HG03066 (cell line): ENCODE data around the gene INPP5A.
"Not testable (repeated sequence)": the region's sequence is repeated elsewhere in the genome, so short reads cannot be mapped to it uniquely, and the experiment has no call there.

Experiments
- ATAC-seq: cut with Tn5 transposase; IDR thresholded peaks from one replicate; pipeline ENCODE4 v1.9.1; 2021; ENCODE audit warnings: low read depth; ENCODE audit not compliant: unreplicated experiment

Gene INPP5A

DNA sequence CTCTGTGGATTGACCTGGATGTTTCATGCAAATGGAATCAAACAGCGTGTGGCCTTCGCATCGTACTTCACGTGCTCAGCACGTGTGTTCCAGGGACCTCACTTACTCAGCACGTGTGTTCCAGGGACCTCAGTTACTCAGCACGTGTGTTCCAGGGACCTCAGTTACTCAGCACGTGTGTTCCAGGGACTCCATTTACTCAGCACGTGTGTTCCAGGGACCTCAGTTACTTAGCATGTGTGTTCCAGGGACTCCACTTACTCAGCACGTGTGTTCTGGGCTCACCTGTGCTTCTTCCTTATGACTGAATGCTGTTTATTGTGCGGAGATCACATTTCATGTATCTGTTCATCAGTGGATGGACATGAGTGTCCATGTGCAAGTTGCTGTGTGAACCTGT, 22.0 kb downstream of the INPP5A start:
- no peak for ATAC-seq

DNA sequence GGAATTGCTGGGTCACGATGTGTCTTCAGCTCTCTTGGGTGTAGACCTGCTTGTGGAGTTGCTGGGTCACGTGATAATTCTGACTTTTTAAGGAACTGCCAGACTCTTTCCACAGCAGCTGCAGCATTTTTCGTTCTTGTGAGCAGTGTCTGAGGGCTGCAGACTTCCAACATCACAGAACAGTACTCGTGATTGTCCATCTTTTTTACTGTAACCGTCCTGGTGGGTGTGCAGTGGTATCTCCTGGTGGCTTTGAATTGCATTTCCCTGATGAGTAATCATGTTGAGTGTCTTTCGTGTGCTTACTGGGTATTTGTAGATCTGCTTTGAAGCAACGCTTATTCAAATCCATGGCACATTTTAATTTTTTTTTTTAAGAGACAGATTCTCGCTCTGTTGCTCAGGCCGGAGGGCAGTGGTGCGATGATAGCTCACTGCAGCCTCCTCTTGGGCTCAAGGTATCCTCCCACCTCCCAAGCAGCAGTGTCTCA, 22.7 kb downstream of the INPP5A start:
- ATAC-seq = no peak

DNA sequence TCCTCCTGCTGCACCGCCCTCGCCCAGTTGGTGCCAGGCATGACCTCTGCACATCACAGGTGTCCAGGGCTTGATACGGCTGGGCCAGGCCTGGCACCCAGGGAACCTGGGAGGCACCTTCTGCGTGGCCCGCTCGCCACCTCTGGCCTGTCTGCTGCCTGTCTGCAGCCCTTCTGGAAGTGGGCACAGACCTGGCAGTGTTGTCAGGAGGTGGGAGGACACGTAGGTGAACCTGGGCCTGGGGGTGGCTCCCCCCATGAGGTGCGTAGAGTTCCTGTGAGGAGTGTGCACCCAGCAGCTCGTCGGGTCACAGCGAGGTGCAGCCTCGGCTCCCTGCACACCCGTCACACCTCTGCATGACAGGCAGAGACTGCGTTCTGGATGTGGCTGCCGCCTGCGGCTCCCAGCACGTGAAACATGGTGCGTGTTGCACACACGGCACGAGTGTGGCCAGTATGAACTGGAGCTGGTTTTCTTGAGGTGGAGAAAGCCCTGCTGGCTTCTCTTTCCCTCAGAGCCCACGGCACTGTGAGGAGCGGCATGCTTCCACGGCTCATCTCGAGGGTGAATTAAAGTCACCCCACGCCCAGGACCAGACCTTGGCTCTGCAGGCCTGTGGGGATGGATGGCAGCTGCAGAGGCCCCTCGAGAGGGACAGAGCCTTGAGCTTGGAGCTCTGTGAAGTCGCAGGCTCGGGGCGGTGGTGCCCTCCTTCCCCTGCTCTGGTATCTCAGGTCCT, 24.8 kb downstream of the INPP5A start:
- no peak for ATAC-seq

- ATAC-seq = no peak
Observed at GRCh38 chr10:132562916-132563456, 25.4 kb downstream of the INPP5A start.

- peak; percentile 88 for ATAC-seq
Observed at GRCh38 chr10:132563485-132564248, 26.1 kb downstream of the INPP5A start.

- ATAC-seq = no peak
Observed at GRCh38 chr10:132564249-132564605, 26.6 kb downstream of the INPP5A start.

DNA sequence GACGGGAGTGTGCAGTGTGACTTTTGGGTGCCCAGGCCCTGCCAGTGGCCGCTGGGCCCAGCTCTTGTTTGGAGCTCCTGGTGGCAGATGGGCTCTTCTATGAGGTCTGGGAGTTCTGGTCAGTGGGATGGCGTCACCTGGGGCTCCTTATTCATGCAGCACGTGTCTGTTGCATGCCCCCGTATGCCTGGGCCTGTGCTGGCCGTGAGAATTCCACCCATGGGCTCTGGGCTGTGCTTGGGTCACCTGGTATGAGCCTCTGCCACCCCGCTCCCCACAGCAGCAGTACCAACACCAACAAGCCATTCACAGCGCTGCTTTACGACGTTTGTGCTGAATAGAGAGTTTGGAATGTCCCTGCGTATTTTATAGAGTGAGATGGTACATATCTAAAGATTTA, 27.1 kb downstream of the INPP5A start:
- no peak for ATAC-seq

- ATAC-seq = no peak
Observed at GRCh38 chr10:132565516-132566209, 28.1 kb downstream of the INPP5A start.

- ATAC-seq = no peak
Observed at GRCh38 chr10:132566892-132567291, 29.3 kb downstream of the INPP5A start.

- no peak for ATAC-seq
Observed at GRCh38 chr10:132570265-132570664, 32.7 kb downstream of the INPP5A start.

GRCh38 chr10:132570771-132571649, 33.4 kb downstream of the INPP5A start:
- ATAC-seq = peak; percentile 36

GRCh38 chr10:132571650-132572544, 34.3 kb downstream of the INPP5A start:
- peak; percentile 67 for ATAC-seq

DNA sequence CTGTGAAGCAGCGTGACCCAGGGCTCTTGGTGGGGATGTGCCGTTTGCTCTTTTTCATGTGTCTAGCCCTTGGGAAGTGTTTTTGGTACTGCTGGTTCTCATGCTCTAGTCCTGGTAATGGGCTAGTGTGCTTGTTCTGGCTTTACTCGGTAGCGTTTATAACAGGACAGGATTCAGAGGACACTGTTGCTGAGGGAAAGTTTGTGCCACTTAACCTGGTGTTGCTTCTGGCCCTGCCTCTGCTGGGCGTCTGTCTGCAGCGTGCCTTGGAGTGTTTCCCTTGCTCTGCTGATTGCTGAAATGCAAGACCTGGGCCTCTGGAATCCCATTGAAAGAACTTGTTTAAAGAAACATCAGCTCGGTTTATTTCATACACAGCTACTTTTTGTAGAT, 35.0 kb downstream of the INPP5A start:
- no peak for ATAC-seq

- not testable (repeated sequence) for ATAC-seq
Observed at GRCh38 chr10:132572946-132573345, 35.4 kb downstream of the INPP5A start.

- ATAC-seq = no peak
Observed at GRCh38 chr10:132574288-132574687, 36.7 kb downstream of the INPP5A start.

GRCh38 chr10:132574783-132575319, 37.3 kb downstream of the INPP5A start:
- ATAC-seq = no peak

DNA sequence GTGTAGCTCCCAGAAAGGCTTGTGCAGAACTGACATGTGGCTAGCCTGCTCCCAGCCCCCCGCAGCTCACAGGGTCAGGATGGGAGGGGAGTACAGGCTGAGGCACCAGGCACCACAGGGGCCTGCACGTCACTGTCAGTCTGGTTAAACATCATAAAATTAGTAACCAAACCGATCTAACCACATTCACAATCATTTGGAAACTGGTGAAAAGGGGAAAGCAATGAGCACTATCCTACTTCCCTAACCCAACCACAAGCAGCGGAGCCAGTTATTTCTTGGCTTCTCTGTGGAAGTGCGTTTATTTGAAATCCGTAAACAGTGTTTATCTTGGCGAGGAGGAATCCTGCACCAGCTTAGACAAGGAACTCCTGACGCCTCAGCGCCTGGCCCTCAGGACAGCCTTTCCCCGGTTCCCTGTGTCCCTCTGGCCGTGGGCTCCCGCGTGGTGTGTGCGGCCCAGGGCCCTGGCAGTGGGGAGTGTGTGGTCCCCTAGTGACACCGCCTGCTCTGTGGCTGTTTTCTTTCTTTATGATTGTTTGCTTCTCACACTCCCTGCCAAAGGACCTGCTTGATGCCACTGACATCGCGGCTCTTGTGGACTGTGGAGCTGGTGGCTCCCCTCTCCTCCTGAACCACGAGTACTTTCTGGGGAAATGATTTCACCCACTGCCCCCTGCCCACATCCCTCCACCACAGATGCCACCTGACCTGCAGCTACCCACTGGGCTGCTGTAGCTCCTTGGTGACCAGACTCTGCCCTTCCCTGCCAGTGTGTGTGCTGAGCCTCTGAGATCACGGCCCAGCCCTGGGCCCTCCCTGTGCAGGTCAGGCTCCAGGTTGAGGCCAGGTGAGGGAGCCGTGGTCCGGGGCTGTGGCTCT, 38.0 kb downstream of the INPP5A start:
- peak; percentile 28 for ATAC-seq
